HG02973 (cell line): ENCODE results near the gene DOK3.
A peak's percentile ranks its signal among the peaks of the same experiment; 100 is the strongest.

Source experiments
- ATAC-seq: cut with Tn5 transposase; IDR thresholded peaks from one replicate; pipeline ENCODE4 v1.9.1; 2021; ENCODE audit warnings: moderate library complexity; ENCODE audit not compliant: unreplicated experiment

DOK3 gene, protein sequence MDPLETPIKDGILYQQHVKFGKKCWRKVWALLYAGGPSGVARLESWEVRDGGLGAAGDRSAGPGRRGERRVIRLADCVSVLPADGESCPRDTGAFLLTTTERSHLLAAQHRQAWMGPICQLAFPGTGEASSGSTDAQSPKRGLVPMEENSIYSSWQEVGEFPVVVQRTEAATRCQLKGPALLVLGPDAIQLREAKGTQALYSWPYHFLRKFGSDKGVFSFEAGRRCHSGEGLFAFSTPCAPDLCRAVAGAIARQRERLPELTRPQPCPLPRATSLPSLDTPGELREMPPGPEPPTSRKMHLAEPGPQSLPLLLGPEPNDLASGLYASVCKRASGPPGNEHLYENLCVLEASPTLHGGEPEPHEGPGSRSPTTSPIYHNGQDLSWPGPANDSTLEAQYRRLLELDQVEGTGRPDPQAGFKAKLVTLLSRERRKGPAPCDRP

DNA sequence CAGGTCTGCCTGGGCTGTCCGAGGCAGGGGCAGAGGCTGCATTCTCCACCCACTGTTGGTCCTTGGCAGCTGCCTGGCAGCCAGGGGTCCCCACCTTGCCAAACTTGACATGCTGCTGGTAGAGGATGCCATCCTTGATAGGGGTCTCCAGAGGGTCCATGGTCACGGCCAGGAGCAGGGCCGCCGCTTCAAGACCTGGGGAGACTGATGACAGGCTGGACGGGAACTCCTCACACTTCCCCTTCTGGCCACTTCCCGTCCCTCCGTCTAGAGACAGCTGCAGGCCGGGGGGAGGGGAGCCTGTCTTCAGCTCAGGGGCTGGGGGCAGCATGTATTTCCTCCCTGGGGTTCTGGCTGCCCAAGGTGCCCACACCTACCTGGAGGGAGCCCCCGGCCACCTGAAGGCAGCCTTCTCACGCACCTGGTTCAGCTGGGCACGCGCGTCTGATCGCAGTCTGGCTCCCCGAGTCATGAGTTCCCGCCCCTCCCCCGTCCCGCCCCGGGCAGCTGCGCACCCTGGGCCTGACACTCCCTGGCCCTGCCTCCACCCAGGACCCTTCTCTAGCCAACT, at the start of gene DOK3:
Gene DOK3, minus strand, starts transcription at position 446 of the 571 bp plus-strand sequence. Its CDS starts 286 bp downstream, at position 160.
- no peak for ATAC-seq

DNA sequence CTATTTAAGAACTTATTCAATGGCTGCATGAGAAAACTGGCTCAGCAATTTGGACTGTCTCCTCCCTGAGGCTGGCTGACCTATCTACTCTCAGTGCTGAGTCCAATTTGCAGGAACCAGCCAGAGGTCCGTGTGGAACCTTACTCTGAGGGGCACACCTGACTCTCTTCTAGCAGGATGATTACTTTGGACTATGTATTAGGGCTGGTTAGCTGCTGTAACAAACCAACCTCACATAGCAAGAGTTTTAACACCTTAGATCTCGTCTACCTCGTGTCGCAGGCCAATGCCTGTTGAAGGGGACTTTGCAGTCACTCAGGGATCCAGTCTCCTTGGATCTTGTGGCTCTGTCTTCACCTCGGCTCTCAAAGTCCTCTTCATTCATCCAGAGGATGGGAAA, 48.2 kb upstream of the DOK3 start:
- no peak for ATAC-seq

DNA sequence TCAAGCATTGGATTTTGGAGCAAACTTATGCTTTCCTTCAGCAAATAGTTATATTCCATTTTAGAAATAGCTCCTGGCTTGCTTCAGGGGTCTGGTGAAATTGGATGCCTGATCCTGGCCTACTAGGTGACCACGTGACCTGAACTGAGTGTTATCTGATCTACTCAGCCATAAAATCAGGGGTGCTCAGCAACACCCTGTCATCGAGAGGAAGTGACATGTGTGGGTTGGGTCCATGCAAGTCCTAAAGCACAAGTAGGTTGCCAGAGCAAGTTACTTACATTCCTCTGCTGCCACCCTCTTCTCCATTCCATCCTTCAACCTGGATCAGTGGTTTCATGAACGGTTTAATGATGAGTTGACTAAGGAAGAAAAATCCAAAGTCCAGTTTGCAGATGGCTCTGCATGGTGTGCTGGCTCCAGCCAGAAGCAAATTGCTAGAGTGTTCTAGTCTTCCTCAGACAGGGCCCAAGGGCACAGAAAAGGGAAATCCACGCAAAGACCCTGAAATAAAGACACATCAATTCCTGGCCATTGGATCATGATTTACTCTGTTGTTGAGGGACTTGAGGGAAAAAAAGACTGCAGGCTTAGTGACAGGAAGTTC, 47.5 kb upstream of the DOK3 start:
- no peak for ATAC-seq

DNA sequence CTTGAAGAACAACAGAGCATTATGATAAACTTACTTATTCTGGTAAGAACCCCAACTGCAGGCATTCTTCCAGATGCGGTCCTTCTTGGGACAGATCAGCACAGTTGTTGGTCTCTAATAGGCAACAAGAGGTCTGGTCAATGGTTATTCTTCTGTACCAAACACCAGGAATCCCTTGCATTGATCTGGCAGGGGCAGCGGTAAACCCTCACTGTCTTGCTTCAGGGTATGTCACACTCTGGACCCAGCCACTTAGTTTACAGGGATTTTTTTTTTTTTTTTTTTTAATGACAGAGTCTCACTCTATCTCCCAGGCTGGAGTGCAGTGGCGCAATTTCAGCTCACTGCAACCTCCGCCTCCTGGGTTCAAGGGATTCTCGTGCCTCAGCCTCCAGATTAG, 46.0 kb upstream of the DOK3 start:
- no peak for ATAC-seq

DNA sequence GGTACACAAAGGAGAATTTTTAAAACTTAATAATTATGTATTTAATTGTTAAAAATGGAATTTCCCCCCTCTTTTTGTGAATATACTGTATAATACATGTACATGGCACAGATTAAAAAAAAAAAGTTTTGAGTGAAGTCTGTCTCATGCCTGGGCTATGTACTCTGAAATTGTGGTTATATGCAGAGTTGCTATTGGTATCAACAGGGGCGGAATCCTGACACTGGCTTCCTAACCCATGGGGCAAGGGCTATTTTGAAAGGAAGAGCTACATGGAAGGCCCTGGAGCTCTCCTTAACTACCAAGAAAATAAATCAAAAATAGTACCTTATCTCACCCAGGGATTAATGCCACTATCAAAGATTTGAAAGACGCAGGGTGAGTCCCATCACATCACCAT, 45.6 kb upstream of the DOK3 start:
- ATAC-seq, result no peak

DNA sequence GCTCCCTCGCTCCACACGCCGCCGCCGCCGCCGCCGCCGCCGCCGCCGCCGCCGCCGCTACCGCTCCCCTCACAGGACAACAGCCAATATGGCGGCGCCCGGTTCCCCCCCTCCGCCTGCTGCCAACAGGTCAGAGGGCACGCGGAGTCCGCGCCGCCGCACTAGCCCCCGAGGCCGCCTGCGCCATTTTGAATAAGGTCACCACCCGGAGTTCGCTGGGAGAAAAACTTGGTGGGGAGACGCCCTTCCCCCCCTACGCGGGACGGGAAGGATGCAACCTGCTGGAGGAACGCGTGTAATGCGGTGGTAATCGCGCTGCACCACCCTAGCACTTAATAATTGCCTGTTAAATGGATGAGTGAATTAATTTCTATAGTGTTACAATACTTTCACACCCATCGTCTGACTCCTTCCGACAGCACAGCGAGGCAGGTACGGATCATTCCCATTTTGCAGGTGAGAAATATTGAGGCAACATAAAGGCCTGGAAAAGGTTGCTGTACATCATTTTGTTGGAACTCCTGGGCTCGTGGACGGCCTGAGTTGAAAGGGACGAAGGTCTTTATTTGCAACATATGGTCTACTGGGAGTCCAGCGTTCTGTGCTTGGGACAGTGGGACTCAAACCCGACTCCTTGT, 45.0 kb upstream of the DOK3 start, which contains the start of gene FAM193B:
Gene FAM193B, minus strand, starts transcription at position 90 of the 638 bp plus-strand sequence. CDS start 105 bp downstream, outside the sequence.
- peak; percentile 85 for ATAC-seq

DNA sequence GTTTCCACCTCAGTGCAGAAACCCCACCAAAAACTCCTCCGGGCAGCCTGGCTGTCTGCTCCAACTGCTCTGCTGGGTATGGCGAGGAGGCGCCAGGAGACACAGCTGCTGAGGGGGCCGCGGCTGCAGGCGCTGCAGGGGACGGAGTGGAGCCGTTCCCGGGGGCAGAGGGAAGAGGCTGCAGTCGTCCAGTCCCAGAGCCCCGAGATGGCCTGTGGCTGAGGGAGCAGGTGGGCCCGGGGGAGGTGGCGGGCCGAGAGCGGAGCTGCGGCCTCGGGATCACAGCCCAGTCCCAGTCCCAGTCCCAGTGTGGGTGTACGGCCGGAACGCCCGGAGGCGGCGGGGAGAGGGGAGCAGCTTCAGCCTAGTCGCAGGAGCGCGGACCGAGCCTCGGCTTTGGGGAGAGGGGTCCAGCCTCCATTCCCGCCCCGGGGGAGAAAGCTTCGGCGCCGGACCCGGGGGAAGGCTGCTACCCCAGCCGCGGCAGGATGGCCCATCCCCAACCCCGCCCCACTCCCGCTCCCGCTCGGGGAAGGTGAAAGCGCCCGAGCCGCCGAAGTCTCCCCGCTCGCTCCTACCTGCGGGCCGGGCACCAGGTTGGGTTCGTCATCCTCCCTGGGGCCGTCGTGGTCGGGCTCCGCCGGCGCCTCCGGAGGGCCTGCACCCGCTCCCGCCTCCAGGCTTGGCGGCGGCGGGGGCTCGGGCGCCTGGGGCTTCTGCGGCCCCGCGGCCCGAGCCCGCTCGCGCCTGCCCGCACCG, 44.2 kb upstream of the DOK3 start:
- ATAC-seq, result peak; percentile 30

DNA sequence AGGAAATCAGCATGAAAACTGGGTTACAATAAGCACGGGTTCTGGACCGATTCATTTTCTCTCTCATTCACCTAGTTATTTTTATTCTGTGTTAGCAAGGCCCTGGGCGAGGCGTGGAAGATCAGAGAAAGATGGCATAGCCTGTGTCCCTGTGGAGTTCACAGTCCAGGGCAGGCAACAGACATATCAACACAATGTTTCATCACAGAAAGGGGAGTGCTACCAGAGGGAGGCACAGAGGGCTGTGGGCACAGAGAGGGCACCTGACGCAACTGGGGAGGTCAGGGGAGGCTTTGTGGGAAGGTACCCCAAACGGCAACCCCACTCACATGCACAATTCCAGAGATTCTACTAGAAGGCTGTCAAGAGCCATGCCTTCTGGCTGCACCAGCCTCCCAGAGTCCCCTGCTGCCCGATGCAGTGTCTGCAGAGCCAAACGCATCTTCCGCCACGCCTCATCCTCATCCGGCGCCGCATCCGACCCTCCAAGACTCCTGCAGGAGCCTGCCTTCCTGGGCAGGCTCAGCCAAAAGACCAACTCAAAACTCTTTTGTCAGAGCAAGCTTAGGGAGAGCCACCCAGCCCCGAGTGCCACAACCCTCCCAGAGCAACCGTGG, 43.3 kb upstream of the DOK3 start:
- no peak for ATAC-seq

DNA sequence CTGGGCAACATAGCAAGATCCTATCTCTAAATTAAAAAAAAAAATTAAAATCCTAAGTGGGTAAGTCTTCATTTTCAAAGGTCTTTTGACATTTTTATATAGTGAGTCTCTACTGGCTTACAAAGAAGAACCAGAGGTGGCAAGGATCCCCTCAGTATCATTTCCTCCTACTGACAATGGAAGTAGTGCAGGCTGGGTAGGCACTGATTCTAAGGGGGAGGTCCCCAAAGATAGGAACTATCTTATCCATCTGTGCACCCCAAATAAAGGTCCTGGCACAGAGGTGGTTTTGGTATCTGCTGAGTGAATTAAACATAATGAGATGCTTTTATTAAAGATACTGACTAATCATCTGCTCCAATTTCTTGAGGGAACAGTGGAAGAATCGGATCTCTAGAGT, 40.5 kb upstream of the DOK3 start:
- ATAC-seq, result no peak

DNA sequence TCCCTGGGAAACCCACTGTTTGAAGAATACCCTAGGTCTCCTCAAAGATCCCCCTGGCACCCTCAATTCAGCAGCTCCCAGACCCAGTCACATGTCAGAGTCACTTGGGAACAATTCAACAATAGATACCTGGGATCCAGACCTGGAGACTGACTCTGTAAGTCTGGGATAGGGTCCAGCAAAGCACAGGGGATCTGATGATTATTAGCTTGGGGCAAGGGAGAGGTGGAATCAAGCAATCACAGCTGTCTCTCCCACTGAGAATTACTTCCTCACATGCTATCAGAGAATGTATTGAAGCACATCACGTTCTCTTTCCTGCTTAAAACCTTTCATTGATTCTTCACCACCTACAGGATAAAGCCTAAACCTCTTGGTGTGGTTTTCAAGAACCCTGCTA, 38.9 kb upstream of the DOK3 start:
- ATAC-seq, result no peak

DNA sequence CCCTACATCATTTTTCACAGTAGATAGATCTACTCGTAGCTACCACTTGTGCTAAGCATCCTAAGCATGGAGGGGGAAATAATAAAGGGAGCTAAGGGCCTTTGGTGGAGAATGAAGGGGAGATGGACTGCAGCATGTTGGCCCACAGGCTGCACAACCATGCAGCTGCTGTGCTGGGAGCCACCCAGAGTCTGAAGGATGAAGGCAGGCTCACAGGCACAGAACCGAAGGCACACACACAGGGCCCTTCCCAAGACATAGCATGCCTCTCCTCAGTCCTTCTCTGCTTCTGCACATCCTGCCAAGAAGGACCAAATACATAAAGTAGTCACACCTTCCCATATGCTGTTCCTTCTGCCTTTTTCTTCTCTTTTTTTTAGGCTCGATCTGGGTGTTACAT, 38.1 kb upstream of the DOK3 start:
- no peak for ATAC-seq

DNA sequence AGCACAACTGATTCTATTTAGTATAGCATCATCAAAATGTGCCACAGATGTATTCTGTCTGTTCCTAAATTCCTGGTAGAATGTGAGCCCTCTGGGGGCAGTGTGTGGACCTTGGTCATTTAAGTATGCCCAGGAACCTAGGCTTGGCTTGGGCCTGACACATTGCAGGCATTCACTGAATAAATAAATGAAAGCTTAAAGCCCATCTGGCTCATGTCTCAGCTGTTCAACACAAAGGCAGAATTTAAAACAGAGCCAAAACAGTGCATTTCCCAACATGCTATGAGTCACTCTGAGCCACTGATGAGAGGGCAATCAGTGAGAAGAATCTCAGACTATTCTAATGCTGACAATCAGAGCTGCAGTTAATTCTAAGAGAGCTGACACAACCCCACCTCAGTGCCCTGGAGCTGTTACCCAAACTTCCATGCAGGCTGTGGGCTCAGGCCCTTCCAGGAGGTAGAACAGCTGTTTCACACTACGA, 36.7 kb upstream of the DOK3 start:
- ATAC-seq, result no peak

DNA sequence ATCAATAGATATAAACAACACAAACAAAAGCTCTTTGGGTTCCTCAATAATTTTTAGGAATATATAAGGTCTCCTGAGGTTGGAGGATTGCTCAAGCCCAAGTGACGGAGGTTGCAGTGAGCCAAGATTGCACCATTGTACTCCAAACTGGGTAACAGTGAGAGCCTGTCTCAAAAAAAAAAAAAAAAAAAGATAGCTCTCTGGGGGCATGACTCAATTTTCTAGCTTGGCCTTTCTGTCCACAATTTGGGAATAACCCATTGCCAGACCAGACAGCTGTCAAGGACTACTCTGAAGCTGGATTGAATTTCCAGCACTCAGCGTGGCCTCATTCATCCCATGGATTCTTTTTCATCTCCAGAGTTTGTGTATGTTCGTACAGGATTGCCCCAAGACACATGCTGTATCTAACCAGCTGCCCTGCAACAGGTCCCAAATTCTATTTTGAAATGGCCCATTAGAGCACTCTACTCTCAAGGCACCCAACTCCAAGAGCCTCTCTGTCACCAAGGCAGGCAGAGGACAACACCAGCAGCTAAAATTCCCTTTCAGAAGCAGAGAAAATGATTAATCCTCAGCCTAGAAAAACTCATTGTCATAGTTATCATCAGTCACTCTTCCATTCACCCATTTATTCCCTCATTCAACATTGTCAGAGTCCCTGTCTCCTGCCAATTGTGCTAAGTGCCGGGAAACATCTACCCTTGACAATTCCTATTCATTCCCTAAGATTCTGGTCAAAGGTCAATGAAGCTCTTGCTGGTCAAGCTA, 36.0 kb upstream of the DOK3 start:
- ATAC-seq, result no peak

DNA sequence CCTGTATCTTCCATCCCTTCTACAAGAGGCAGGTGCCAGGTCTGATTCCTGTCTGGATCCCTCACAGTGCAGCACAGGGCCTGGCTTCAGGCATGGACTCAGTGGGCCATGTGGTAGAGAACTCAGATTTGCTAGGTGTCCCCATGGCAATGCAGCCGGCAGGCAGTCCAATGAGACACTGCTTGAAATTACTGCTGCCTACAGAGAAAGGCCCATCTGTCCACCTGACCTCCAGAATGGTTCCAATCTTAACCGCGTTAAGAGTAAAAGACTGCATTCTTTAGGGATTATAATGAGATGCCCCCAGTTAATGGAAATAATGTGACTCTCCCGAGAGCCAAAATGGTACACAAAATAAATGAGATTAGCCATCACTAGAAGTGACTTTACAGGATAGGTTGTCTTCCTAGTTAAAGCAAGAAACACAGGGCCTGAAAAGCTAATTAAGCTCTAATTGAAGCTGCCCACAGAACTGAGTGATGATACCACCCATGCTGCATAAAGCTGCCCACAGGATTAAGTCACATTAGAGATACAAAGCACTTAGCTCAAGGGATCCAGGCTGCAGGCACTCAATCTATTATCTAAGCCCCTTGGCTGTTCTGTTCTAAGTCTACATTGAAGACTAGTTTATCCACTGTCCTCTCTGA, 33.3 kb upstream of the DOK3 start:
- no peak for ATAC-seq

DNA sequence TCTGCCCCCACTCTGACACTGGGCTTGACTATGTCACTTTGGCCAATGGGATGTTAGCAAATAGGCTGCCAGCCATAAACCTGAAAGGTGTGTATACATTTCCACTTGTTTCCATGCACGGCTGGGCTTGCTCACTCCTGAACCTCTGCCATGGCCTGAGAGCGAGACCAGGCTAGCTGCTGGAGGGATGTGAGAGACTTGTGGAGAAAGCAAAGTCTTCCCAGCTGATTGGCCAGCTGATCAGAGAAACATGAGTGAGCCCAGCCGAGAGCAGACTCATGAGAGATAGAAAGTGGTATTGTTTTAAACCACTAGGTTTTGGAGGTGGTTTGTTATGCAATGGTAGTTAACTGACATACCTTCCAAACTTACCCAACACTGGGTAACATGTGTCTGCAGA, 30.8 kb upstream of the DOK3 start:
- ATAC-seq, result no peak

DNA sequence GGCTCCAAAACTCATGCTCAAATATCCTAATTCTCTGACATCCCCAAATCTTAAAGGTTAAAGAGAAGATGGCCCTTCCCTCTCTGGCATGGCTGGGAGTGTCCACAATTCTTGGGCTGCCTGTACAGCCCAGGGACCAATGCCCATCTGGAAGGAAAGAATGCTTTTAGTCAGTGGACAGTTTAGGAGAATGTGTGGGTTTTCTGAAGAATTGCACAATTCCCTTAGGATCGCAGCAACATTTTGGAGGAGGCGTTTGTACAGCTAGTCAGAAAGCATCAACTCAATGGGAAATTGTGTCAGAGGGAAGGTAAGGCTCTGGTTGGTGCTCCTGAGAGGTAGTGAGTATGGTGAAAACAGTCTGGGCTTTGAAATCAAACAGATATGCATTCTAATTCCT, 29.8 kb upstream of the DOK3 start:
- ATAC-seq, result no peak

DNA sequence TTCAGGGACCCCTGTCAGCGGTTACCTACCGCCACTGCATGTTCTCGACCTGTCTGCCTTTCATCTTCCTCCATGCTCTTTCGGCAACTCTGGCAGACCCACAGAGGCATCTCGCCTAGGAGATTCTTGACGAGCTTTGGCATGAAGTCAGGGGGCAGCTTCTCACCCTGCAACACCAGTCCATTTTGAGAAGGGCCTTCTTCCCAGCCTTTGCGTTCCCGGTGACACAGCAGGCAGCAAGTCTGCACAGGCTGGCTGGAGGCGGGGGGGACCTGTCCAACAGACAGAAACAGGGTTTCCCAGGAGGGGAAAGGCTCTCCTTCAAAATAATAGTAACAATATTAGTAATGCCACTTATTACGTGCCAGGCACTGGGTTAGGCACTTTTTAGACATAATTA, 29.2 kb upstream of the DOK3 start:
- no peak for ATAC-seq

DNA sequence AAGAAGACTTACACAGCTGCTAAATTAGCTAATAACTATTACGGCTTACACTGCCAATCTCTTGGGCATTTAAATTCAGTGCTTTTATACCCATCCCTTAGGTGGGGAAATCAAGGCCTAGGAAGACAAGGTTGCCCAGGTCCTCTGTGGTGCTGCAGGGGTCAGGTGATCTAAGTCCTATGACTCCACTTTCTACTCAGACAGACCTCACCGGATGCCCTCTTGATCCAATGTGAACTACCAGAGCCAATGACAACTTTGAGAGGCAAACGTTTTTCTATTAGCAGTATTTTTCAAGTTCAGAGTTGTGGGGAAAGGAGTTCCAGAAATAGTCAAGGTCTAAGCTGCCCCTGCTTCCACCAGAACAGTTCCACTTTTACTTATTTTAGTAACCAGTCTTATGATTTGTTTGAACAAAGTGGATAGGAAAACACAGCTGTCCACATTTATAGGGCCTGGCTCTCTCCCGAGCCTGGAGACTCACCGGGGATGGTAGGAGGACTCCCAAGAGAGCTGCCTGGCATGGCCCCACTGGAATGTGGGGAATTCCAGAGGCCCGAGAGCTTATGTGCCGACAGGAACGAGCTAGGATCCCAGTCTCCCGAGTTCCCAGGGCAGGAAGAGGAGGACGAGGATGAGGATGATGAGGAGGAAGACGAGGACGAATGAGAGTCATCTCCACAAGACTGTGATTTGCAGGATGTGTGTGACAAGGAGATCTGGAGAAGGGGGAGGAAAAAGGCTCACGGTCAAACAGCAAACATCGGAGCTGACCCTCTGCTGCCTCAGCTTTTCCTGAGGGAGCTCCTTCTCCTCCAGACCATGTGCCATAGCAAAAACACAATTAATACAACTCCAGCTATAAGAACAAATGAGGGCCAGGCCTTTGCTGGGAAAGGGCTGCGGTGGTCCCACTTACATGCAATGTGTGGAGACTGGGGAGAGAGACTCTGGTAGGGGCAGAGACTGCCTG, 28.0 kb upstream of the DOK3 start:
- no peak for ATAC-seq
